Prostate gland (tissue), 2 donors: ENCODE data around the gene ZC3H7A.

Source experiments
- CTCF ChIP-seq, 4 experiments: fragments of 200-600 bp in 2 of 4; fragments of 450-650 bp in 2 of 4; sonication (generic) in 2 of 4; IDR thresholded peaks; 1 replicate in 3 of 4; 2 replicates in 1 of 4; pipeline ENCODE4 v1.5.1; 2016 to 2019; ENCODE audit warnings: antibody characterized with exemption in 4 of 4, mild to moderate bottlenecking in 2 of 4, moderate library complexity in 2 of 4
- POLR2A ChIP-seq: fragments of 450-650 bp; IDR thresholded peaks from one replicate; pipeline ENCODE4 v1.6.1; 2016; ENCODE audit warnings: antibody characterized with exemption, mild to moderate bottlenecking
- POLR2AphosphoS5 ChIP-seq: sonication (generic); formaldehyde crosslinking; IDR thresholded peaks from one replicate; pipeline ENCODE4 v1.6.1; 2017; ENCODE audit warnings: antibody characterized with exemption

- TF ChIP-seq CTCF (IDR thresholded peaks at IDR 0.05) (no peak), POLR2AphosphoS5 (no peak), POLR2A (no peak)
These were observed 53.0 kb downstream of the ZC3H7A start for GRCh38 chr16:11744075-11744470.
